Upper lobe of left lung (tissue), 4 donors: Measurements from ENCODE around the gene SERPINI2.
"Not testable (repeated sequence)": the region's sequence is repeated elsewhere in the genome, so short reads cannot be mapped to it uniquely, and the experiment has no call there.

Experiments
- CTCF ChIP-seq, 6 experiments: fragments of 450-650 bp in 4 of 6; fragments of 200-600 bp in 2 of 6; sonication (generic) in 2 of 6; IDR thresholded peaks; one replicate each; pipeline ENCODE4 v1.5.1; 2016 to 2019; ENCODE audit warnings: antibody characterized with exemption in 6 of 6
- EP300 ChIP-seq, 4 donors: sonication (generic); formaldehyde crosslinking; IDR thresholded peaks; one replicate each; pipeline ENCODE4 v1.5.1; 2017; ENCODE audit warnings: antibody characterized with exemption in 4 of 4, control low read depth in 2 of 4
- POLR2A ChIP-seq, 4 donors: fragments of 450-650 bp; IDR thresholded peaks; one replicate each; pipeline ENCODE4 v1.5.1; 2016 to 2017; ENCODE audit warnings: antibody characterized with exemption in 4 of 4, mild to moderate bottlenecking in 2 of 4

GRCh38 chr3:167426962-167427361 is 46.9 kb downstream of the SERPINI2 start:
- TF ChIP-seq EP300, CTCF, POLR2A (IDR thresholded peaks at IDR 0.05): not testable (repeated sequence)
